Cardiac muscle cell (in vitro differentiated cells and primary cell): ENCODE results near the gene KICS2. TPM values are rescaled to one million over a fixed set of nuclear protein-coding genes. Genes with fewer than 3 reads are reported as not detected.
A peak's percentile ranks its signal among the peaks of the same experiment; 100 is the strongest.

Experiments
- DNase-seq, 2 donors: peaks; one replicate each; pipeline versions ENCODE4 v3.0.0 to v3.0.0-alpha.2; 2010 to 2017; ENCODE audit warnings: low read depth in 1 of 2, low spot score in 1 of 2
- H3K27ac ChIP-seq: fragments of 200-600 bp; sonication (generic); 2 replicates; pipeline ENCODE4 v1.5.1; 2016
- H3K27me3 ChIP-seq: fragments of 200-600 bp; sonication (generic); 2 replicates; pipeline ENCODE4 v1.6.0; 2016; ENCODE audit warnings: control low read depth
- H3K36me3 ChIP-seq: fragments of 200-600 bp; sonication (generic); 2 replicates; pipeline ENCODE4 v1.5.1; 2016; ENCODE audit warnings: control low read depth
- H3K4me1 ChIP-seq: fragments of 200-600 bp; sonication (generic); 2 replicates; pipeline ENCODE4 v1.8.1; 2017; ENCODE audit warnings: low read depth, mild to moderate bottlenecking, mixed run types
- H3K4me3 ChIP-seq: fragments of 200-600 bp; sonication (generic); 2 replicates; pipeline ENCODE4 v1.5.1; 2016; ENCODE audit warnings: mild to moderate bottlenecking
- H3K9me3 ChIP-seq: fragments of 200-600 bp; sonication (generic); 2 replicates; pipeline ENCODE4 v1.5.1; 2017; ENCODE audit warnings: low read depth, mild to moderate bottlenecking, control low read depth
- CTCF ChIP-seq: IDR thresholded peaks from 2 replicates; pipeline ENCODE4 v1.5.1; 2012; ENCODE audit warnings: low read depth, mild to moderate bottlenecking, low read length
- polyA plus RNA-seq: library from polyadenylated mRNA; unstranded; fragments of >200 nt; fragmentation: Nextera tagmentation; extraction: Ambion mirVana; gene quantifications from 2 replicates; pipeline ENCODE4 v1.2.1, GENCODE V29; 2016
- total RNA-seq: library from RNA; depleted of rRNA; stranded (reverse); fragments of >200 nt; gene quantifications from 2 replicates; pipeline ENCODE4 v1.2.3, GENCODE V29; 2016

Gene KICS2
- total and polyA plus RNA-seq, 2 experiments from 2014 or later = 0.81 to 7.2 TPM

GRCh38 chr12:64261813-64262212 lies 39.7 kb upstream of the KICS2 start:
- no peak for TF ChIP-seq CTCF
- Histone ChIP-seq H3K27me3 (no peaks in the 10 kb centered on the region), H3K36me3 (no peaks in the 10 kb centered on the region), H3K9me3 (no peaks in the 10 kb centered on the region), H3K4me3 (no peak overlapping the region), H3K27ac (no peak overlapping the region), H3K4me1 (no peaks in the 10 kb centered on the region)
- DNase-seq = no peak

- Histone ChIP-seq H3K27me3 (no peaks in the 10 kb centered on the region), H3K27ac (no peak overlapping the region), H3K9me3 (no peaks in the 10 kb centered on the region), H3K36me3 (no peaks in the 10 kb centered on the region), H3K4me3 (no peak overlapping the region), H3K4me1 (no peaks in the 10 kb centered on the region)
- no peak for TF ChIP-seq CTCF
- no peak for DNase-seq
Observed at GRCh38 chr12:64258576-64258975, 36.5 kb upstream of the KICS2 start.

- H3K4me1 ChIP-seq = peaks cover 2% of the 10 kb centered on the region
- H3K36me3 ChIP-seq = no peaks in the 10 kb centered on the region
- no peak overlapping the region for H3K27ac ChIP-seq
- H3K9me3 ChIP-seq = no peaks in the 10 kb centered on the region
- TF ChIP-seq CTCF = peak; percentile 54
- no peak overlapping the region for H3K4me3 ChIP-seq
- no peaks in the 10 kb centered on the region for H3K27me3 ChIP-seq
- DNase-seq = peak; percentile 78 to 81
Observed at GRCh38 chr12:64256166-64256800, 34.2 kb upstream of the KICS2 start.

- no peaks in the 10 kb centered on the region for H3K36me3 ChIP-seq
- H3K27ac ChIP-seq = no peak overlapping the region
- no peaks in the 10 kb centered on the region for H3K27me3 ChIP-seq
- TF ChIP-seq CTCF = no peak
- no peak for DNase-seq
- peaks cover 2% of the 10 kb centered on the region for H3K4me1 ChIP-seq
- H3K4me3 ChIP-seq = no peak overlapping the region
- no peaks in the 10 kb centered on the region for H3K9me3 ChIP-seq
Observed at GRCh38 chr12:64255249-64255648, 33.2 kb upstream of the KICS2 start.

- no peak overlapping the region for H3K27ac ChIP-seq
- TF ChIP-seq CTCF = no peak
Observed at GRCh38 chr12:64253356-64253755, 31.3 kb upstream of the KICS2 start.

More at GRCh38 chr12:64253356-64253755, 31.3 kb upstream of the KICS2 start:
- Histone ChIP-seq H3K9me3 (no peaks in the 10 kb centered on the region), H3K4me1 (peaks cover 2% of the 10 kb centered on the region), H3K27me3 (no peaks in the 10 kb centered on the region), H3K36me3 (no peaks in the 10 kb centered on the region), H3K4me3 (no peak overlapping the region)
- DNase-seq = no peak
